ENCODE results near the gene VPS13D.

GRCh38 chr1:12430525-12430924 lies 200.7 kb downstream of the VPS13D start:
- no peak for TF ChIP-seq CTCF (conservative IDR thresholded peaks at IDR 0.05; ENCODE audit: low read depth in 2 of 2)
- no peak for TF ChIP-seq POLR2AphosphoS5 (IDR thresholded peaks at IDR 0.05; ENCODE audit: low read depth)
- TF ChIP-seq EZH2 (IDR thresholded peaks at IDR 0.05; ENCODE audit: low read depth, unreplicated experiment) = no peak
- TF ChIP-seq REST (IDR thresholded peaks at IDR 0.05; ENCODE audit: unreplicated experiment) = no peak
- TF ChIP-seq EZH2phosphoT487 (IDR thresholded peaks at IDR 0.05; ENCODE audit: unreplicated experiment) = no peak
- TF ChIP-seq JUNB (IDR thresholded peaks at IDR 0.05; ENCODE audit: unreplicated experiment) = no peak
- no peak for TF ChIP-seq ZNF331 (CRISPR knock-in tag; IDR thresholded peaks at IDR 0.05; ENCODE audit: low read depth)
- no peak for TF ChIP-seq STAT1 (IDR thresholded peaks at IDR 0.05; ENCODE audit: unreplicated experiment)

All from GM23338 (cell line).